ENCODE data around the gene NMRK2.
A peak's percentile ranks its signal among the peaks of the same experiment; 100 is the strongest.

NMRK2 gene

DNA sequence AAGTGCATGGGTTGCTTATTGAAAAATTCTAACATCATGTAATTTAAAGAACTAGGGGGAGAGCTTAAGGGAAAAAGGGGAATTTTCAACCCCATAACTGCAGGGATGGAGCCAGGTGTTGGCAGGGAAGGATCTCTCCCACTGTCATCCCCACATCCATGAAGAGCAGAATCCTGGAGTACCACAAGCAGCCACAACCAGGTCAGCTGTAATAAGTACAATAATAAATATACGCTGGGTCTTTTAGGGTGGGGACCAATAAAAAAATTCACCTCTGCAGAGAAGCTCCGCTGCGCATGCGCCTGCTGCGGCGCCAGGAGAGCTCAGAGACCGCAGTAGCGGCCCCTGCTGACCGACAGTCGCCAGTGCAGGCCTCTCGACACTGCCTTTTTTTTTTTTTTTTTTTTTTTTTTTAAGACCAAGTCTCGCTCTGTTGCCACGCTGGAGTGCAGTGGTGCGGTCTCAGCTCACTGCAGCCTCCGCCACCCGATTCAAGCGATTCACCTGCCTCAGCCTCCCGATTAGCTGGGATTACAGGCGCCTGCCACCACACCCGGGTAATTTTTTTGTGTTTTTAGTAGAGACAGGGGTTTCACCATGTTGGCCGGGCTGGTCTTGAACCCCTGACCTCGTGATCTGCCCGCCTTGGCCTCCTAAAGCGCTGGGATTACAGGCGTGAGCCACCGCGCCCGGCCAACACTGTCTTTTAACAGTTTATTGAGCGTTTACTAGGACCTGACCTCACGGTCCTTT is 54.9 kb downstream of the NMRK2 start:
- H3K27ac ChIP-seq, result peak overlapping the region; percentile 96; the same call in 1 of the 2 replicates
- H3K9me3 ChIP-seq (ENCODE audit: low read depth, low read length), result no peaks in the 10 kb centered on the region
- peak; percentile 59 for DNase-seq (ENCODE audit: low read depth, low spot score)
- no peak for TF ChIP-seq EZH2 (IDR thresholded peaks at IDR 0.05)
- no peak for TF ChIP-seq POLR2AphosphoS5 (IDR thresholded peaks at IDR 0.05; ENCODE audit: borderline replicate concordance, low read depth, low read length)
- no peak for TF ChIP-seq FOXP2 (optimal IDR thresholded peaks at IDR 0.05; ENCODE audit: control extremely low read depth, extremely low read length, insufficient read depth)
- peaks cover 22% of the 10 kb centered on the region for H3K36me3 ChIP-seq (ENCODE audit: insufficient read depth, low read length)
- peak overlapping the region; percentile 90 for H3K4me3 ChIP-seq
- no peak overlapping the region for H3K9ac ChIP-seq (ENCODE audit: insufficient read length)

GRCh38 chr19:3990815-3991117 is 57.9 kb downstream of the NMRK2 start:
- DNase-seq (ENCODE audit: low read depth, low spot score), result no peak
- no peaks in the 10 kb centered on the region for H3K9me3 ChIP-seq (ENCODE audit: low read depth, low read length)
- no peaks in the 10 kb centered on the region for H3K36me3 ChIP-seq (ENCODE audit: insufficient read depth, low read length)
- H3K27ac ChIP-seq, result no peak overlapping the region
- no peak overlapping the region for H3K9ac ChIP-seq (ENCODE audit: insufficient read length)
- TF ChIP-seq POLR2AphosphoS5 (IDR thresholded peaks at IDR 0.05; ENCODE audit: borderline replicate concordance, low read depth, low read length) (no peak), FOXP2 (optimal IDR thresholded peaks at IDR 0.05; ENCODE audit: control extremely low read depth, extremely low read length, insufficient read depth) (no peak), EZH2 (IDR thresholded peaks at IDR 0.05) (no peak)
- no peak overlapping the region for H3K4me3 ChIP-seq
